K562 (cell line): ENCODE data around the gene WDR64. TPM values are rescaled to one million over a fixed set of nuclear protein-coding genes. Genes with fewer than 3 reads are reported as not detected.

Experiments
- ATAC-seq: fragments of 200-7000 bp; cut with Tn5 transposase; 3 replicates; pipeline ENCODE4 v1.9.1; 2020; ENCODE audit warnings: moderate library complexity
- BruUV-seq: library from RNA; stranded (reverse); fragments of 400-500 nt; replicated peaks from 2 replicates; lab custom pipeline; 2021; lab: Mats Ljungman, UMichigan
- CTCF ChIA-PET: fragments of 300-600 bp; formaldehyde crosslinking; extraction: SDS; loops from one replicate; lab custom pipeline; 2021; ENCODE audit warnings: low intra/inter-chr PET ratio; lab: Yijun Ruan, JAX
- POLR2A ChIA-PET: fragments of 300-600, 350-650 bp; sonication (Branson Sonifier 250); formaldehyde crosslinking; extraction: SDS; loops from one replicate; lab custom pipeline; 2021; ENCODE audit warnings: antibody characterized with exemption, inconsistent platforms; lab: Yijun Ruan, JAX
- DNase-seq, 4 experiments: peaks; one replicate each; pipeline versions ENCODE4 v3.0.0 to v3.0.0-alpha.2; 2011 to 2018; ENCODE audit warnings: low spot score in 3 of 4, mixed read lengths in 3 of 4; ENCODE audit errors: extremely low read depth in 1 of 4
- FAIRE-seq: peaks from 2 replicates; lab custom pipeline; 2011; peaks lifted over from hg19 to GRCh38; lab: Jason Lieb, UNC
- H2AFZ ChIP-seq: 2 replicates; pipeline ENCODE4 v1.6.0; 2011; ENCODE audit warnings: low read depth, low read length, control low read depth, inconsistent platforms
- H3K27ac ChIP-seq: fragments of 200-600 bp; 3 replicates; pipeline ENCODE4 v1.8.0; 2011; ENCODE audit warnings: low read depth, mild to moderate bottlenecking, control low read depth, inconsistent platforms, low read length, moderate library complexity, mixed read lengths; ENCODE audit errors: extremely low read depth
- H3K27me3 ChIP-seq, 2 experiments: fragments of 300-600 bp in 1 of 2; 2 replicates in 1 of 2; 3 replicates in 1 of 2; pipeline versions ENCODE4 v1.6.0 to v1.8.0; 2011; ENCODE audit warnings: inconsistent platforms in 2 of 2, low read length in 2 of 2, mild to moderate bottlenecking in 1 of 2, mixed read lengths in 1 of 2, moderate library complexity in 1 of 2; ENCODE audit not compliant: control insufficient read depth in 2 of 2, insufficient read depth in 2 of 2
- H3K36me3 ChIP-seq: fragments of 300-600 bp; 3 replicates; pipeline ENCODE4 v1.8.0; 2011; ENCODE audit warnings: mild to moderate bottlenecking, low read length, inconsistent platforms; ENCODE audit not compliant: control insufficient read depth, insufficient read depth
- H3K4me1 ChIP-seq, 2 experiments: fragments of 200-600 bp in 1 of 2; replicated peaks in 1 of 2; 2 replicates in 1 of 2; 3 replicates in 1 of 2; pipeline versions ENCODE4 v1.5.1 to v1.8.0; 2011; ENCODE audit warnings: inconsistent platforms in 2 of 2, low read length in 2 of 2, mild to moderate bottlenecking in 1 of 2, mixed read lengths in 1 of 2, moderate library complexity in 1 of 2; ENCODE audit not compliant: control insufficient read depth in 2 of 2, insufficient read depth in 2 of 2
- H3K4me2 ChIP-seq: 2 replicates; pipeline ENCODE4 v1.6.1; 2011; ENCODE audit warnings: low read length, control low read depth, inconsistent platforms, mixed read lengths; ENCODE audit not compliant: insufficient read depth
- H3K4me3 ChIP-seq: fragments of 200-600 bp; sonication (generic), shearing (Covaris generic); 2 replicates; pipeline ENCODE4 v1.5.1; 2016; ENCODE audit warnings: control low read depth, inconsistent platforms
- H3K79me2 ChIP-seq: fragments of 200-600 bp; 3 replicates; pipeline ENCODE4 v1.8.0; 2011; ENCODE audit warnings: low read length, inconsistent platforms; ENCODE audit not compliant: control insufficient read depth, insufficient read depth
- H3K9ac ChIP-seq, 2 experiments: 2 replicates each; pipeline versions ENCODE4 v1.6.0 to v1.6.1; 2011; ENCODE audit warnings: low read depth in 2 of 2, low read length in 2 of 2, control low read depth in 1 of 2, inconsistent platforms in 1 of 2, mild to moderate bottlenecking in 1 of 2, mixed read lengths in 1 of 2; ENCODE audit not compliant: insufficient read depth in 1 of 2
- H3K9me1 ChIP-seq: one replicate; pipeline ENCODE4 v1.6.0; 2011; ENCODE audit warnings: inconsistent platforms, mild to moderate bottlenecking, low read length, moderate library complexity; ENCODE audit not compliant: control insufficient read depth, insufficient read depth
- H3K9me3 ChIP-seq: replicated peaks from 2 replicates; pipeline ENCODE4 v1.5.1; 2011; ENCODE audit warnings: low read depth, low read length, inconsistent platforms; ENCODE audit not compliant: control insufficient read depth, insufficient read depth
- H4K20me1 ChIP-seq: replicated peaks from 2 replicates; pipeline ENCODE4 v1.6.1; 2011; ENCODE audit warnings: low read length, inconsistent platforms, mixed read lengths; ENCODE audit not compliant: control insufficient read depth, insufficient read depth
- YY1 ChIP-seq, 3 experiments: IDR thresholded peaks; 2 replicates each; pipeline ENCODE4 v1.6.1; 2011; ENCODE audit warnings: low read length in 2 of 3, mild to moderate bottlenecking in 2 of 3, moderate library complexity in 2 of 3, borderline replicate concordance in 1 of 3, control low read depth in 1 of 3, low read depth in 1 of 3; ENCODE audit not compliant: insufficient read depth in 3 of 3, insufficient replicate concordance in 2 of 3, control insufficient read depth in 1 of 3, insufficient read length in 1 of 3; ENCODE audit errors: extremely low read depth in 1 of 3
- WGBS: fragments of 100-300 bp; shearing (Covaris generic); methylation state at CpG from one replicate; pipeline ENCODE4 v1.1.6; 2016; ENCODE audit warnings: low coverage, mixed read lengths; ENCODE audit not compliant: insufficient coverage; ENCODE audit errors: missing lambda C conversion rate; 5-methylcytosine and 5-hydroxymethylcytosine counted together
- in situ Hi-C: fragments of 300-500 bp; cut with MboI; formaldehyde crosslinking; loops from 4 replicates; pipeline ENCODE4 v1.15.0; 2018; ENCODE audit warnings: inconsistent platforms, mixed read lengths
- intact Hi-C: fragments of 100-400 bp; cut with micrococcal nuclease; formaldehyde crosslinking; loops from 2 replicates; pipeline ENCODE4 v1.14.2; 2022
- polyA plus RNA-seq, 8 experiments: library from polyadenylated mRNA; depleted of rRNA in 4 of 8; stranded (reverse) in 5 of 8; unstranded in 3 of 8; fragments of >200 nt; fragmentation: Nextera tagmentation in 2 of 8; fragmentation: Illumina TruSeq in 1 of 8; extraction: Ambion mirVana in 2 of 8; extraction: Trizol in 1 of 8; gene quantifications; 2 replicates each; pipeline versions ENCODE4 v1.2.1 to v1.2.3, GENCODE V29; 2011 to 2014; ENCODE audit warnings: inconsistent platforms in 1 of 8, missing spikeins in 1 of 8
- total RNA-seq, 7 experiments: library from RNA; depleted of rRNA in 6 of 7; stranded (reverse); fragments of >200 nt in 6 of 7; fragmentation: Illumina TruSeq in 2 of 7; extraction: Trizol in 2 of 7; gene quantifications; 2 replicates each; pipeline versions ENCODE4 v1.2.1 to v1.2.3, GENCODE V29; 2011 to 2021; ENCODE audit warnings: low replicate concordance in 1 of 7
- TF ChIP-seq, protein P1 (sequence below): fragments of 250-450 bp; sonication (Bioruptor Pico); IDR thresholded peaks from 2 replicates; pipeline ENCODE4 v1.8.0; 2022; ENCODE audit warnings: inconsistent platforms, mild to moderate bottlenecking, moderate library complexity, borderline replicate concordance

The WDR64 gene
- total and polyA plus RNA-seq, 9 of the 15 experiments (the other 6 are each of a cell fraction or from before 2014, with no cell fraction given): 0.06 to 0.29 (median 0.19) TPM; not detected in 5

DNA sequence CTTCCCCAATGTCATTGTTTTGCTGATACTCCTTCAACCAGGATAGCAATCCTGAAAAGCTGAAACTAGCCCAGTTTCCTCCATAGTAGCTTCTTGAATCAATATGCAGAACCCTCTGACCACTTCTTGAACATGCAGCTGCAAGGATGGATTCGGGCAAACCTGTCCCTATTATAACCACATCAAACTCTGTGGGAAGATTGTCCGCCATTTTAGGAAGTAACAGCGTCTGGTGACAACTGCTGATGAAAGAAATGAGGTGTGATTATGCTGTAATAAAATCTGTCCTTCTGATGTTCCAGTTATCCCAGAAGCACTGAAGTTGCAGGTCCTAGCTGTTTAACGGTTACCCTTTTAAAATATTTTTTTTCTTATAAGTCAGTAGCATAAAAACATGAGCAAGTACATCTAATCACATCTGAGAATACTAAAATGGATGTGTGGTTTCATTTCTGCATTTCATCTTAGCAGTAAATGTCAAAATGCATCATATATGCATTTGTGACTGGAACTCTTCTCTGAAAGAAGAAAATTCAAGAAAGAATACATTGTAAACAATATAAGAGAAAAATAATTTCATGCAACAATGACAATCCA is 16.4 kb upstream of the WDR64 start:
- TF ChIP-seq YY1 (IDR thresholded peaks at IDR 0.05; ENCODE audit: borderline replicate concordance in 1 of 3, control insufficient read depth in 1 of 3, extremely low read depth in 1 of 3, insufficient read depth in 3 of 3, insufficient read length in 1 of 3, insufficient replicate concordance in 2 of 3, low read depth in 1 of 3, low read length in 2 of 3): peak in 1 of 3 experiments; percentile 49
- TF ChIP-seq, protein P1, sequence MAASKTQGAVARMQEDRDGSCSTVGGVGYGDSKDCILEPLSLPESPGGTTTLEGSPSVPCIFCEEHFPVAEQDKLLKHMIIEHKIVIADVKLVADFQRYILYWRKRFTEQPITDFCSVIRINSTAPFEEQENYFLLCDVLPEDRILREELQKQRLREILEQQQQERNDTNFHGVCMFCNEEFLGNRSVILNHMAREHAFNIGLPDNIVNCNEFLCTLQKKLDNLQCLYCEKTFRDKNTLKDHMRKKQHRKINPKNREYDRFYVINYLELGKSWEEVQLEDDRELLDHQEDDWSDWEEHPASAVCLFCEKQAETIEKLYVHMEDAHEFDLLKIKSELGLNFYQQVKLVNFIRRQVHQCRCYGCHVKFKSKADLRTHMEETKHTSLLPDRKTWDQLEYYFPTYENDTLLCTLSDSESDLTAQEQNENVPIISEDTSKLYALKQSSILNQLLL (CRISPR knock-in tag): no peak
- Histone ChIP-seq H3K9ac (no peak overlapping the region), H3K27me3 (no peaks in the 10 kb centered on the region)

More for the DNA sequence above, 16.4 kb upstream of the WDR64 start:
- in situ Hi-C loops: no loop called here
- ATAC-seq: no peak
- H3K4me2 ChIP-seq: no peak overlapping the region
- intact Hi-C loops: loop anchor here (5.0 kb wide), 1 partner anchor 82 kb away; no protein-coding TSS in a partner anchor
- no peak for DNase-seq
- ChIA-PET POLR2A (interaction anchor here (0.5 to 0.7 kb wide), 2 partner anchors 13 to 344 kb away, joined by 3 read pairs; no protein-coding TSS in a partner anchor), CTCF (no interaction called here)
- H2AFZ ChIP-seq: no peak overlapping the region
- WGBS: 85% methylated on average over 4 of the region's 4 CpGs
- peaks cover 5 to 7% of the 10 kb centered on the region in 2 experiments; a peak in 4 of 5 replicates for H3K4me1 ChIP-seq
- peaks cover 81% of the 10 kb centered on the region for H3K79me2 ChIP-seq
- no peak overlapping the region for H3K27ac ChIP-seq
- no peak overlapping the region for H3K4me3 ChIP-seq
- H3K9me3 ChIP-seq: peaks cover 2% of the 10 kb centered on the region
- H4K20me1 ChIP-seq: peaks cover 3% of the 10 kb centered on the region; the same call in 1 of the 2 replicates
- no TSS peak for BruUV-seq
- peaks cover 67% of the 10 kb centered on the region for H3K36me3 ChIP-seq
- H3K9me1 ChIP-seq: no peaks in the 10 kb centered on the region
- FAIRE-seq: no peak
